GM12878 (cell line): ENCODE measurements around the gene ALPK1. TPM values are rescaled to one million over a fixed set of nuclear protein-coding genes. Genes with fewer than 3 reads are reported as not detected.

ENCODE experiments used
- ATAC-seq: fragments of 200-7000 bp; cut with Tn5 transposase; 3 replicates; pipeline ENCODE4 v1.9.1; 2020; ENCODE audit warnings: mild to moderate bottlenecking, moderate library complexity
- BruUV-seq: library from RNA; stranded (reverse); fragments of 400-500 nt; replicated peaks from 2 replicates; lab custom pipeline; 2021; lab: Mats Ljungman, UMichigan
- CTCF ChIA-PET: fragments of 300-600 bp; sonication (Branson Sonifier 250); formaldehyde crosslinking; extraction: SDS; loops from one replicate; lab custom pipeline; 2021; ENCODE audit warnings: inconsistent platforms; lab: Yijun Ruan, JAX
- POLR2A ChIA-PET: fragments of 350-600 bp; formaldehyde crosslinking; extraction: SDS; loops from one replicate; lab custom pipeline; 2021; ENCODE audit warnings: inconsistent platforms; lab: Charles Lee
- RAD21 ChIA-PET: fragments of 300-600 bp; sonication (Branson Sonifier 250); formaldehyde crosslinking; loops from one replicate; lab custom pipeline; 2023; ENCODE audit warnings: antibody characterized with exemption; ENCODE audit not compliant: unreplicated experiment; lab: Charles Lee
- SMC1A ChIA-PET: fragments of 300-600 bp; sonication (Branson Sonifier 250); formaldehyde crosslinking; loops from one replicate; lab custom pipeline; 2023; ENCODE audit not compliant: unreplicated experiment, uncharacterized antibody; lab: Charles Lee
- DNase-seq: peaks from one replicate; pipeline ENCODE4 v3.0.0-alpha.2; 2011; ENCODE audit warnings: low read depth, low spot score
- FAIRE-seq: peaks from 3 replicates; lab custom pipeline; 2011; peaks lifted over from hg19 to GRCh38; lab: Jason Lieb, UNC
- H2AFZ ChIP-seq: 2 replicates; pipeline ENCODE4 v1.6.0; 2011; ENCODE audit warnings: low read depth, low read length, control low read depth; ENCODE audit not compliant: control insufficient read depth
- H3K27ac ChIP-seq: 2 replicates; pipeline ENCODE4 v1.5.1; 2011; ENCODE audit warnings: control low read depth; ENCODE audit not compliant: control insufficient read depth, insufficient read depth
- H3K27me3 ChIP-seq, 2 experiments: replicated peaks in 1 of 2; 2 replicates each; pipeline versions ENCODE4 v1.6.0 to v1.6.1; 2011; ENCODE audit warnings: low read length in 1 of 2; ENCODE audit not compliant: control insufficient read depth in 2 of 2, insufficient read depth in 2 of 2
- H3K36me3 ChIP-seq, 2 experiments: 2 replicates each; pipeline ENCODE4 v1.5.1; 2011; ENCODE audit warnings: low read length in 1 of 2; ENCODE audit not compliant: control insufficient read depth in 2 of 2, insufficient read depth in 2 of 2
- H3K4me1 ChIP-seq: 2 replicates; pipeline ENCODE4 v1.6.1; 2011; ENCODE audit warnings: mild to moderate bottlenecking, low read length, moderate library complexity, mixed read lengths; ENCODE audit not compliant: control insufficient read depth, insufficient read depth
- H3K4me2 ChIP-seq: 2 replicates; pipeline ENCODE4 v1.6.0; 2011; ENCODE audit warnings: control low read depth; ENCODE audit not compliant: control insufficient read depth, insufficient read depth
- H3K4me3 ChIP-seq: fragments of 200-600 bp; sonication (generic); 2 replicates; pipeline ENCODE4 v1.5.1; 2016
- H3K79me2 ChIP-seq: 2 replicates; pipeline ENCODE4 v1.6.0; 2011; ENCODE audit warnings: low read length; ENCODE audit not compliant: control insufficient read depth, insufficient read depth
- H3K9ac ChIP-seq: 2 replicates; pipeline ENCODE4 v1.8.0; 2011; ENCODE audit warnings: low read length, control low read depth, mixed read lengths; ENCODE audit not compliant: control insufficient read depth, insufficient read depth
- H3K9me3 ChIP-seq: replicated peaks from 3 replicates; pipeline ENCODE4 v1.5.1; 2011; ENCODE audit warnings: mild to moderate bottlenecking, low read length; ENCODE audit not compliant: control insufficient read depth, insufficient read depth
- H4K20me1 ChIP-seq: 2 replicates; pipeline ENCODE4 v1.6.0; 2011; ENCODE audit not compliant: control insufficient read depth, insufficient read depth
- ATF7 ChIP-seq: fragments of 450-650 bp; IDR thresholded peaks from 2 replicates; pipeline ENCODE4 v1.6.1; 2016; ENCODE audit warnings: low read depth, mild to moderate bottlenecking
- BHLHE40 ChIP-seq, 2 experiments: fragments of 450-650 bp in 1 of 2; IDR thresholded peaks; 2 replicates each; pipeline ENCODE4 v1.6.1; 2011 to 2017; ENCODE audit warnings: low read depth in 2 of 2, borderline replicate concordance in 1 of 2, improper control_type of control experiment in 1 of 2, low read length in 1 of 2, mild to moderate bottlenecking in 1 of 2
- DPF2 ChIP-seq: fragments of 450-650 bp; IDR thresholded peaks from 2 replicates; pipeline ENCODE4 v1.6.1; 2017; ENCODE audit warnings: mild to moderate bottlenecking
- ETV6 ChIP-seq, 2 experiments: fragments of 450-650 bp in 1 of 2; IDR thresholded peaks in 1 of 2; conservative IDR thresholded peaks in 1 of 2; 2 replicates each; pipeline ENCODE4 v1.6.1; 2014; ENCODE audit warnings: antibody characterized with exemption in 1 of 2, borderline replicate concordance in 1 of 2, low read depth in 1 of 2, mild to moderate bottlenecking in 1 of 2, moderate library complexity in 1 of 2
- KDM1A ChIP-seq: fragments of 200-600 bp; sonication (generic); IDR thresholded peaks from 2 replicates; pipeline ENCODE4 v1.6.1; 2016; ENCODE audit warnings: borderline replicate concordance
- MYC ChIP-seq: IDR thresholded peaks from 2 replicates; pipeline ENCODE4 v1.6.1; 2011; ENCODE audit warnings: mild to moderate bottlenecking, low read length, moderate library complexity, inconsistent platforms; ENCODE audit not compliant: insufficient read depth, insufficient replicate concordance, insufficient read length, severe bottlenecking
- PML ChIP-seq: IDR thresholded peaks from 2 replicates; pipeline ENCODE4 v1.6.1; 2012; ENCODE audit warnings: low read length, inconsistent platforms
- SIX5 ChIP-seq: IDR thresholded peaks from 2 replicates; pipeline ENCODE4 v1.6.1; 2011; ENCODE audit warnings: mild to moderate bottlenecking, low read depth, low read length, moderate library complexity; ENCODE audit not compliant: severe bottlenecking
- SRF ChIP-seq, 2 experiments: IDR thresholded peaks; 2 replicates each; pipeline ENCODE4 v1.6.1; 2011; ENCODE audit warnings: low read depth in 2 of 2, low read length in 2 of 2, mild to moderate bottlenecking in 1 of 2, moderate library complexity in 1 of 2
- STAT1 ChIP-seq: fragments of 450-650 bp; conservative IDR thresholded peaks from 2 replicates; pipeline ENCODE4 v1.6.1; 2014; ENCODE audit warnings: antibody characterized with exemption, mild to moderate bottlenecking
- ZBED1 ChIP-seq: IDR thresholded peaks from 2 replicates; pipeline ENCODE4 v1.6.1; 2016; ENCODE audit warnings: borderline replicate concordance
- WGBS: methylation state at CpG from one replicate; pipeline ENCODE4 v1.1.6; 2016; ENCODE audit warnings: low lambda C conversion rate; ENCODE audit not compliant: insufficient replicate concordance, insufficient coverage; ENCODE audit errors: missing lambda C conversion rate; 5-methylcytosine and 5-hydroxymethylcytosine counted together
- in situ Hi-C: fragments of 300-500 bp; cut with MboI; formaldehyde crosslinking; loops from 9 replicates; pipeline ENCODE4 v1.14.3; 2018; ENCODE audit warnings: mixed read lengths
- intact Hi-C: fragments of 100-400 bp; cut with micrococcal nuclease; formaldehyde crosslinking; loops from one replicate; pipeline ENCODE4 v1.14.2; 2022; ENCODE audit not compliant: unreplicated experiment
- polyA plus RNA-seq, 11 experiments: library from polyadenylated mRNA; depleted of rRNA in 4 of 11; unstranded in 6 of 11; stranded (reverse) in 5 of 11; fragments of >200 nt; fragmentation: Nextera tagmentation in 4 of 11; fragmentation: Illumina TruSeq in 1 of 11; extraction: Ambion mirVana in 4 of 11; extraction: Trizol in 1 of 11; gene quantifications; 1 replicate in 1 of 11; 2 replicates in 10 of 11; pipeline versions ENCODE4 v1.2.1 to v1.2.3, GENCODE V29; 2011 to 2016; ENCODE audit warnings: inconsistent platforms in 2 of 11, missing spikeins in 2 of 11, low read depth in 1 of 11
- total RNA-seq, 4 experiments: library from RNA; depleted of rRNA in 3 of 4; stranded (reverse); fragments of >200 nt in 3 of 4; fragmentation: Illumina TruSeq in 1 of 4; extraction: Trizol in 1 of 4; gene quantifications; 2 replicates each; pipeline versions ENCODE4 v1.2.1 to v1.2.3, GENCODE V29; 2013 to 2021
- TF ChIP-seq, protein P1 (sequence below): fragments of 150-350 bp; IDR thresholded peaks from 2 replicates; pipeline ENCODE4 v1.6.1; 2016; ENCODE audit warnings: low read depth, low read length
- TF ChIP-seq, protein P2 (sequence below): fragments of 450-650 bp; formaldehyde crosslinking; IDR thresholded peaks from 2 replicates; pipeline ENCODE4 v1.4.0; 2022; ENCODE audit warnings: mild to moderate bottlenecking, moderate library complexity

Gene ALPK1
- total and polyA plus RNA-seq, 10 of the 15 experiments (the other 5 are each of a cell fraction or from before 2014, with no cell fraction given) = 8.5 to 32.3 (median 22.6) TPM

DNA sequence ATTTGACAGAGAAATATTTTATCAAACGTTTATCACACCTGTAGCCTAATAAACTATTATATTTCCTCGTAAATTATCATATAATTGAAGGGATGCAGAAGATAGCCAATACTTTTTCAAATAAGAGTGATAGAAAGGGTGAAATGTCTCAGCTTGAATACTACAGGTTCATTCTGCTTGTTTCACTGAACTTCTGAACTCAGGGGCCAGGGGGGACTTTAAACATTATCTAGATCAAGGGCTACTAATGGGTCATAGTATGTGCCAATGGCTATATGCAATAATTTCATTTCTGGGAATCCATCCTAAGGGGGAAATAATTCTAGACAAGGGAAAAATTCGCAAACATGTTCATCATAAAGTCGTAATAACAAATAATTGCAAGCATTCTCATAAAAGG is 2.6 kb downstream of the ALPK1 start (continued):
- TF ChIP-seq, protein P1, sequence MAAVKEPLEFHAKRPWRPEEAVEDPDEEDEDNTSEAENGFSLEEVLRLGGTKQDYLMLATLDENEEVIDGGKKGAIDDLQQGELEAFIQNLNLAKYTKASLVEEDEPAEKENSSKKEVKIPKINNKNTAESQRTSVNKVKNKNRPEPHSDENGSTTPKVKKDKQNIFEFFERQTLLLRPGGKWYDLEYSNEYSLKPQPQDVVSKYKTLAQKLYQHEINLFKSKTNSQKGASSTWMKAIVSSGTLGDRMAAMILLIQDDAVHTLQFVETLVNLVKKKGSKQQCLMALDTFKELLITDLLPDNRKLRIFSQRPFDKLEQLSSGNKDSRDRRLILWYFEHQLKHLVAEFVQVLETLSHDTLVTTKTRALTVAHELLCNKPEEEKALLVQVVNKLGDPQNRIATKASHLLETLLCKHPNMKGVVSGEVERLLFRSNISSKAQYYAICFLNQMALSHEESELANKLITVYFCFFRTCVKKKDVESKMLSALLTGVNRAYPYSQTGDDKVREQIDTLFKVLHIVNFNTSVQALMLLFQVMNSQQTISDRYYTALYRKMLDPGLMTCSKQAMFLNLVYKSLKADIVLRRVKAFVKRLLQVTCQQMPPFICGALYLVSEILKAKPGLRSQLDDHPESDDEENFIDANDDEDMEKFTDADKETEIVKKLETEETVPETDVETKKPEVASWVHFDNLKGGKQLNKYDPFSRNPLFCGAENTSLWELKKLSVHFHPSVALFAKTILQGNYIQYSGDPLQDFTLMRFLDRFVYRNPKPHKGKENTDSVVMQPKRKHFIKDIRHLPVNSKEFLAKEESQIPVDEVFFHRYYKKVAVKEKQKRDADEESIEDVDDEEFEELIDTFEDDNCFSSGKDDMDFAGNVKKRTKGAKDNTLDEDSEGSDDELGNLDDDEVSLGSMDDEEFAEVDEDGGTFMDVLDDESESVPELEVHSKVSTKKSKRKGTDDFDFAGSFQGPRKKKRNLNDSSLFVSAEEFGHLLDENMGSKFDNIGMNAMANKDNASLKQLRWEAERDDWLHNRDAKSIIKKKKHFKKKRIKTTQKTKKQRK = no peak

DNA sequence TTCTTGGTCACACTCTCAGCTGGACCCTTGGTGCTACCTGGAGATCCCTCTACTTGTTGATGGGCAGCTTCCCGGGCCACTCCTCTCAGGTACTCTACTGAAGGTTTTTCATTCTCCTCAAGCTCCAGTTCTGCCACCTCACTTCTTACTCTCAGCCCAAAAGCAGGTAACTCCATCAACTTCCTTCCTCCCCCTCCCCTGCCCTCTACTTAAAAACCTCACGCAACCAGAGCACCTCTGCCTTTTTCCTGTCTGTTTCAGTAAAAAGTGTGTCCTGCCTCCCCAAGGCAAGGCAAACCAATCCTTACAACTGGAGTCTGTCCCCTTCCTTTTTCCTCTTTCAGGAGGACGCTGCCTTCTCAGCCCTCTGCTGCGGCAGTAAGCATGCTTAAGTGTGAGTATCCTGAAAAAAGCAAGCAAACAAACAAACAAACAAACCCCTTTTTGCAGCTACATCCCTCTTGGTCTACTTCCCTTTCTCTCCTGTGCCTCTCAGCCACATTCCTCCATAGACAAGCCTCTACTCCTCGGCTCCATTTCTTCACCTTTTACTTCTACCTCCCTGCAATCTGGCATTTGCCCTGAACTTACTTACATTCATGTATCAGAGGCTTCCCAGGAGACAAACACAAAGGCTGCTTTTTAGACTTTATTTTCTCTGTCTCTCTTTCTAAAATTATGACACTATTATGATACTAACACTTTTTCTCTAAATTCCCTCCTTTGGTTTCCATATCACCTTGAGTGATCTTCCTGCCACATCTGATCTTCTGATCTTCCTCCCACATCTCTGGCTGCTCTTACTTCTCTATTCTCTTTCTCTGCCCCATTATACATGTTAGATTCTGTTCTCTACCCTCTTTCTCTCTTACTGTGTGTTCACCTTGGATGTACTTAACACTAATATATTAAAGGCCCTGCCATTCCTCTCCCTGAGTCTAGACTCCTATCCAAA is 5.4 kb downstream of the ALPK1 start:
- peak; percentile 83 for ATAC-seq
- no peak for FAIRE-seq
- no TSS peak for BruUV-seq
- Histone ChIP-seq H3K4me1 (peaks cover 17% of the 10 kb centered on the region), H3K27me3 (no peaks in the 10 kb centered on the region), H2AFZ (no peak overlapping the region), H4K20me1 (no peaks in the 10 kb centered on the region), H3K9me3 (no peaks in the 10 kb centered on the region; the same call in 2 of the 3 replicates), H3K4me2 (peak overlapping the region; percentile 53), H3K4me3 (no peak overlapping the region; the same call in 1 of the 2 replicates), H3K36me3 (no peaks in the 10 kb centered on the region; a peak in 1 of 4 replicates), H3K9ac (no peak overlapping the region), H3K27ac (peak overlapping the region; percentile 67), H3K79me2 (peaks cover 11% of the 10 kb centered on the region)
- DNase-seq = no peak
- RAD21 ChIA-PET = interaction anchor here (0.6 to 7.4 kb wide), 6 partner anchors 9 to 78 kb away, joined by 3 to 73 read pairs (median 20); partner anchors contain the start of gene TIFA
- SMC1A ChIA-PET = interaction anchor here (0.7 to 6.8 kb wide), 9 partner anchors 8 to 40 kb away, joined by 3 to 91 read pairs (median 9); partner anchors contain the start of gene TIFA
- CTCF ChIA-PET = interaction anchor here (1.2 to 2.0 kb wide), 4 partner anchors 10 to 22 kb away, joined by 3 to 12 read pairs (median 8); partner anchors contain the start of gene TIFA
- in situ Hi-C loops = no loop called here
- intact Hi-C loops = no loop called here
- POLR2A ChIA-PET = interaction anchor here (0.6 to 6.4 kb wide), 8 partner anchors 8 to 253 kb away, joined by 4 to 81 read pairs (median 4); partner anchors contain the start of gene AP1AR
- 55% methylated on average over 5 of the region's 5 CpGs for whole genome bisulfite sequencing
- no peak for TF ChIP-seq KDM1A
- TF ChIP-seq ZBED1 = no peak
- no peak; the same call in 1 of the 2 replicates for TF ChIP-seq DPF2
- peak in 1 of 2 experiments; percentile 46; a peak in 1 of 4 replicates for TF ChIP-seq ETV6 (conservative IDR thresholded peaks at IDR 0.05 in 1 of 2, IDR thresholded peaks at IDR 0.05 in 1 of 2; ENCODE audit: borderline replicate concordance in 1 of 2, low read depth in 1 of 2)
- TF ChIP-seq BHLHE40 (IDR thresholded peaks at IDR 0.05; ENCODE audit: borderline replicate concordance in 1 of 2, low read depth in 2 of 2, low read length in 1 of 2) = no peak
- TF ChIP-seq SRF (IDR thresholded peaks at IDR 0.05; ENCODE audit: low read depth in 2 of 2, low read length in 2 of 2) = no peak
- TF ChIP-seq STAT1 = no peak
- TF ChIP-seq MYC = no peak
- TF ChIP-seq, protein P2, sequence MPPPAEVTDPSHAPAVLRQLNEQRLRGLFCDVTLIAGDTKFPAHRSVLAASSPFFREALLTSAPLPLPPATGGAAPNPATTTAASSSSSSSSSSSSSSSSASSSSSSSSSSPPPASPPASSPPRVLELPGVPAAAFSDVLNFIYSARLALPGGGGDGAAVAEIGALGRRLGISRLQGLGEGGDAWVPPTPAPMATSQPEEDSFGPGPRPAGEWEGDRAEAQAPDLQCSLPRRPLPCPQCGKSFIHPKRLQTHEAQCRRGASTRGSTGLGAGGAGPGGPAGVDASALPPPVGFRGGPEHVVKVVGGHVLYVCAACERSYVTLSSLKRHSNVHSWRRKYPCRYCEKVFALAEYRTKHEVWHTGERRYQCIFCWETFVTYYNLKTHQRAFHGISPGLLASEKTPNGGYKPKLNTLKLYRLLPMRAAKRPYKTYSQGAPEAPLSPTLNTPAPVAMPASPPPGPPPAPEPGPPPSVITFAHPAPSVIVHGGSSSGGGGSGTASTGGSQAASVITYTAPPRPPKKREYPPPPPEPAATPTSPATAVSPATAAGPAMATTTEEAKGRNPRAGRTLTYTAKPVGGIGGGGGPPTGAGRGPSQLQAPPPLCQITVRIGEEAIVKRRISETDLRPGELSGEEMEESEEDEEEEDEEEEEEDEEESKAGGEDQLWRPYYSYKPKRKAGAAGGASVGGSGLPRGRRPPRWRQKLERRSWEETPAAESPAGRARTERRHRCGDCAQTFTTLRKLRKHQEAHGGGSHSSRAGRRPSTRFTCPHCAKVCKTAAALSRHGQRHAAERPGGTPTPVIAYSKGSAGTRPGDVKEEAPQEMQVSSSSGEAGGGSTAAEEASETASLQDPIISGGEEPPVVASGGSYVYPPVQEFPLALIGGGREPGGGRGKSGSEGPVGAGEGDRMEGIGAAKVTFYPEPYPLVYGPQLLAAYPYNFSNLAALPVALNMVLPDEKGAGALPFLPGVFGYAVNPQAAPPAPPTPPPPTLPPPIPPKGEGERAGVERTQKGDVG = no peak
- TF ChIP-seq PML = no peak
- no peak for TF ChIP-seq SIX5
- peak; percentile 51 for TF ChIP-seq ATF7
